Measurements from ENCODE around the gene LEFTY1. TPM values are rescaled to one million over a fixed set of nuclear protein-coding genes. Genes with fewer than 3 reads are reported as not detected.

LEFTY1 gene
- total and polyA plus RNA-seq, 2 donors (not counting 1 experiment from before 2014, with no cell fraction given) = 0.07 TPM; not detected in 1

DNA sequence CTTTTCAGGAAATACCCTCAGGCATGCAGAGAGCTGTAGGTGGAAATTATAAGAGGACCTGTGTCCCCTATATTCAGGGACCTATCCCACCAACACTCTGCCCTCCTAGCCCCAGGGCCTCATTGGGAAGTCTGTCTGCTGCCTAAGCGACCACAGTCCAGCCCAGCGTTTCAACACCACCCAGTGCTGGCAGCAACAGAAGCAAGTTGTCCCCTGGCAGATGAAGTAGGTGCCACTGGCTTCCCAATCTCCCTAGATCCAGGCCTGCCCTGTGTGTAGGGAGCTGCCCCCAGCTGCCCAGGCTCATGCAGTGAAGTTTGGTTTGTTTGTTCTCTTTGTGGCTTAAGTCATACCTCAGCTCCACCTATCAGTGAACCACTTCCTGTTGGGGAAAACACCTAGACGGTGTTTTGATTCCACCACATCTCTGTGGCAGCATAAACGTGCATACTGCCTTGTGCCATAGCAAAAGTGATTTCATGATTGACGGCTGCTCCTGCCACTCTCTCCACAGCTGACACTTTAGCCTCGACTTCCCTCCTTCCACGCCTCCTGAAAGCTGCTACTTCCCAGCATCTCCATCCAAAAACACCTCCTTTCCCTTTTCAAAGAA, 8.1 kb upstream of the LEFTY1 start:
- Histone ChIP-seq H3K36me3 (replicated peaks in 1 of 2; ENCODE audit: control extremely low read depth in 1 of 2, control insufficient read depth in 1 of 2, extremely low read depth in 1 of 2, insufficient read depth in 2 of 2, low read length in 1 of 2) (no peaks in the 10 kb centered on the region), H3K4me3 (ENCODE audit: control extremely low read depth in 1 of 5, extremely low read depth in 1 of 5, insufficient read depth in 1 of 5, low read depth in 2 of 5, low read length in 4 of 5) (peak overlapping the region in 1 of 5 experiments; percentile 26), H3K4me2 (replicated peaks; ENCODE audit: low read depth, low read length, poor library complexity, severe bottlenecking) (peak overlapping the region; percentile 71), H3K9me3 (ENCODE audit: control extremely low read depth in 1 of 3, control insufficient read depth in 2 of 3, insufficient read depth in 1 of 3, low read length in 2 of 3) (no peaks in the 10 kb centered on the region), H2AFZ (ENCODE audit: insufficient read depth, low read depth, low read length, poor library complexity, severe bottlenecking) (peak overlapping the region; percentile 61), H3K27me3 (replicated peaks in 1 of 4; ENCODE audit: control extremely low read depth in 1 of 4, control insufficient read depth in 3 of 4, insufficient read depth in 4 of 4, low read length in 3 of 4) (no peaks in the 10 kb centered on the region), H3K4me1 (ENCODE audit: control insufficient read depth in 2 of 2, insufficient read depth in 2 of 2, low read length in 2 of 2) (peaks cover 34 to 36% of the 10 kb centered on the region in 2 donors), H3K27ac (ENCODE audit: low read length in 2 of 2) (peak overlapping the region; percentile 86 to 97), H3K9ac (ENCODE audit: low read length) (peak overlapping the region; percentile 39), H4K20me1 (ENCODE audit: control insufficient read depth, insufficient read depth, low read length, poor library complexity, severe bottlenecking) (no peaks in the 10 kb centered on the region), H3K79me2 (ENCODE audit: control insufficient read depth, insufficient read depth, low read length) (peaks cover 4% of the 10 kb centered on the region)
- CTCF ChIA-PET = interaction anchor here (0.7 to 3.1 kb wide), 13 partner anchors 10 to 422 kb away, joined by 3 to 40 read pairs (median 5); partner anchors contain the start of genes PYCR2, SRP9 and TMEM63A
- H3K27me3 Mint-ChIP-seq = no peaks in the 10 kb centered on the region
- ATAC-seq (ENCODE audit: low read depth) (peak; percentile 98), DNase-seq (peak; percentile 89)
- intact Hi-C loops (cut with micrococcal nuclease) = loop anchor here (1.0 kb wide), 6 partner anchors 15 to 452 kb away; partner anchors contain the start of genes PYCR2 and TMEM63A
- POLR2A ChIA-PET = interaction anchor here (0.6 to 5.5 kb wide), 10 partner anchors 11 to 429 kb away, joined by 3 to 38 read pairs (median 4); partner anchors contain the start of genes PYCR2, SDE2, SRP9 and TMEM63A
- TF ChIP-seq, protein P1, sequence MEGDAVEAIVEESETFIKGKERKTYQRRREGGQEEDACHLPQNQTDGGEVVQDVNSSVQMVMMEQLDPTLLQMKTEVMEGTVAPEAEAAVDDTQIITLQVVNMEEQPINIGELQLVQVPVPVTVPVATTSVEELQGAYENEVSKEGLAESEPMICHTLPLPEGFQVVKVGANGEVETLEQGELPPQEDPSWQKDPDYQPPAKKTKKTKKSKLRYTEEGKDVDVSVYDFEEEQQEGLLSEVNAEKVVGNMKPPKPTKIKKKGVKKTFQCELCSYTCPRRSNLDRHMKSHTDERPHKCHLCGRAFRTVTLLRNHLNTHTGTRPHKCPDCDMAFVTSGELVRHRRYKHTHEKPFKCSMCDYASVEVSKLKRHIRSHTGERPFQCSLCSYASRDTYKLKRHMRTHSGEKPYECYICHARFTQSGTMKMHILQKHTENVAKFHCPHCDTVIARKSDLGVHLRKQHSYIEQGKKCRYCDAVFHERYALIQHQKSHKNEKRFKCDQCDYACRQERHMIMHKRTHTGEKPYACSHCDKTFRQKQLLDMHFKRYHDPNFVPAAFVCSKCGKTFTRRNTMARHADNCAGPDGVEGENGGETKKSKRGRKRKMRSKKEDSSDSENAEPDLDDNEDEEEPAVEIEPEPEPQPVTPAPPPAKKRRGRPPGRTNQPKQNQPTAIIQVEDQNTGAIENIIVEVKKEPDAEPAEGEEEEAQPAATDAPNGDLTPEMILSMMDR (IDR thresholded peaks at IDR 0.05) = no peak
- no peak for TF ChIP-seq EZH2 (IDR thresholded peaks at IDR 0.05; ENCODE audit: borderline replicate concordance, insufficient read depth, low read depth, low read length, poor library complexity, severe bottlenecking)
- H3K27ac Mint-ChIP-seq = peak overlapping the region; percentile 98
- peaks cover 36% of the 10 kb centered on the region for H3K4me1 Mint-ChIP-seq
- H3K9me3 Mint-ChIP-seq (ENCODE audit: insufficient read depth) = no peaks in the 10 kb centered on the region
- 10% methylated on average over 5 of the region's 7 CpGs for WGBS (ENCODE audit: insufficient coverage)
- peak overlapping the region; percentile 71 for H3K4me3 Mint-ChIP-seq

DNA sequence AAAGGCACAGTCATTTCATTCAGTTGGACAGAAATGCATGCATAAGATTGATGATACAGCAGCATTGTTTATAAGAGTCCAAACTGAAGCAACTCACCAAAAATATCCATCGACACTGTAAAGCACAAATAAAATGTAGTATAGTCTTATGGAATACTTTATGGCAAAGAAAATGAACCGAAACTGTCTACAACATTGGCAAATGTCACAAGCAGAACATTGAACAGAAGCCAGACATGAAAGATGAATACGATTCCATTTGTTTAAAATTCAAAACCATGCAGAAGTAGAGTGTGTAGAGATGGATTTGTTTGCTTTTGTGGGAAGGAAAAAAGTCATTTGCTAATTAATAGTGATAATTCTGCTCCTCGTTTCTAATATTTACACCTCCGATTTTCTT, 7.5 kb upstream of the LEFTY1 start:
- no peaks in the 10 kb centered on the region for H3K36me3 ChIP-seq (replicated peaks in 1 of 2; ENCODE audit: control extremely low read depth in 1 of 2, control insufficient read depth in 1 of 2, extremely low read depth in 1 of 2, insufficient read depth in 2 of 2, low read length in 1 of 2)
- no CpG with 5 or more reads among the region's 5 CpGs for WGBS (ENCODE audit: insufficient coverage)
- TF ChIP-seq, protein P1 (IDR thresholded peaks at IDR 0.05) = no peak
- H2AFZ ChIP-seq (ENCODE audit: insufficient read depth, low read depth, low read length, poor library complexity, severe bottlenecking) = peak overlapping the region; percentile 61
- H3K27me3 ChIP-seq (replicated peaks in 1 of 4; ENCODE audit: control extremely low read depth in 1 of 4, control insufficient read depth in 3 of 4, insufficient read depth in 4 of 4, low read length in 3 of 4) = no peaks in the 10 kb centered on the region
- DNase-seq (no peak), ATAC-seq (ENCODE audit: low read depth) (no peak)
- peaks cover 34 to 36% of the 10 kb centered on the region in 2 donors for H3K4me1 ChIP-seq (ENCODE audit: control insufficient read depth in 2 of 2, insufficient read depth in 2 of 2, low read length in 2 of 2)
- peak overlapping the region; percentile 71 for H3K4me2 ChIP-seq (replicated peaks; ENCODE audit: low read depth, low read length, poor library complexity, severe bottlenecking)
- peak overlapping the region; percentile 39 for H3K9ac ChIP-seq (ENCODE audit: low read length)
- no peaks in the 10 kb centered on the region for H4K20me1 ChIP-seq (ENCODE audit: control insufficient read depth, insufficient read depth, low read length, poor library complexity, severe bottlenecking)
- Mint-ChIP-seq H3K4me1 (peaks cover 36% of the 10 kb centered on the region), H3K27ac (peak overlapping the region; percentile 98), H3K9me3 (ENCODE audit: insufficient read depth) (no peaks in the 10 kb centered on the region), H3K27me3 (no peaks in the 10 kb centered on the region), H3K4me3 (peak overlapping the region; percentile 71)
- H3K9me3 ChIP-seq (ENCODE audit: control extremely low read depth in 1 of 3, control insufficient read depth in 2 of 3, insufficient read depth in 1 of 3, low read length in 2 of 3) = no peaks in the 10 kb centered on the region
- H3K79me2 ChIP-seq (ENCODE audit: control insufficient read depth, insufficient read depth, low read length) = peaks cover 4% of the 10 kb centered on the region
- POLR2A ChIA-PET = interaction anchor here (0.7 to 5.5 kb wide), 10 partner anchors 12 to 428 kb away, joined by 3 to 38 read pairs (median 4); partner anchors contain the start of genes PYCR2, SDE2, SRP9 and TMEM63A
- H3K27ac ChIP-seq (ENCODE audit: low read length in 2 of 2) = peak overlapping the region; percentile 86 to 97
- intact Hi-C loops (cut with micrococcal nuclease) = no loop called here
- H3K4me3 ChIP-seq (ENCODE audit: control extremely low read depth in 1 of 5, extremely low read depth in 1 of 5, insufficient read depth in 1 of 5, low read depth in 2 of 5, low read length in 4 of 5) = peak overlapping the region in 1 of 5 experiments; percentile 26
- CTCF ChIA-PET = interaction anchor here (0.9 to 3.1 kb wide), 9 partner anchors 10 to 416 kb away, joined by 3 to 40 read pairs (median 5); partner anchors contain the start of genes PYCR2 and TMEM63A
